ENCODE data around the gene EXTL1. TPM values are rescaled to one million over a fixed set of nuclear protein-coding genes. Genes with fewer than 3 reads are reported as not detected.
A peak's percentile ranks its signal among the peaks of the same experiment; 100 is the strongest.

Gene EXTL1
- total and polyA plus RNA-seq, 4 donors, result 0.08 to 0.63 (median 0.31) TPM

- 59 to 74% methylated on average over 2 of the region's 2 CpGs for WGBS, 2 donors
- no peak overlapping the region for H3K4me3 ChIP-seq
- H3K4me1 ChIP-seq (ENCODE audit: control insufficient read depth in 5 of 5, insufficient read depth in 5 of 5, low read length in 5 of 5), result peaks cover 0 to 8% (median 0%) of the 10 kb centered on the region in 5 donors
- H3K9ac ChIP-seq (ENCODE audit: insufficient read depth in 1 of 2, low read length in 2 of 2), result no peak overlapping the region
- H3K9me3 ChIP-seq (ENCODE audit: control insufficient read depth in 4 of 4, insufficient read depth in 3 of 4, low read length in 3 of 4), result peaks cover 0 to 2% (median 0%) of the 10 kb centered on the region in 4 donors
- ATAC-seq (ENCODE audit: insufficient read depth, low FRiP score) (no peak), DNase-seq (no peak)
- H3K27me3 ChIP-seq (ENCODE audit: control insufficient read depth in 3 of 3, insufficient read depth in 3 of 3, low read length in 2 of 3), result peaks cover 5 to 45% (median 41%) of the 10 kb centered on the region in 3 donors
- H3K27ac ChIP-seq (ENCODE audit: low read depth in 1 of 2, low read length in 1 of 2), result no peak overlapping the region
- H3K36me3 ChIP-seq (ENCODE audit: control insufficient read depth in 4 of 4, insufficient read depth in 4 of 4, low read length in 4 of 4), result no peaks in the 10 kb centered on the region
- TF ChIP-seq, protein P1, sequence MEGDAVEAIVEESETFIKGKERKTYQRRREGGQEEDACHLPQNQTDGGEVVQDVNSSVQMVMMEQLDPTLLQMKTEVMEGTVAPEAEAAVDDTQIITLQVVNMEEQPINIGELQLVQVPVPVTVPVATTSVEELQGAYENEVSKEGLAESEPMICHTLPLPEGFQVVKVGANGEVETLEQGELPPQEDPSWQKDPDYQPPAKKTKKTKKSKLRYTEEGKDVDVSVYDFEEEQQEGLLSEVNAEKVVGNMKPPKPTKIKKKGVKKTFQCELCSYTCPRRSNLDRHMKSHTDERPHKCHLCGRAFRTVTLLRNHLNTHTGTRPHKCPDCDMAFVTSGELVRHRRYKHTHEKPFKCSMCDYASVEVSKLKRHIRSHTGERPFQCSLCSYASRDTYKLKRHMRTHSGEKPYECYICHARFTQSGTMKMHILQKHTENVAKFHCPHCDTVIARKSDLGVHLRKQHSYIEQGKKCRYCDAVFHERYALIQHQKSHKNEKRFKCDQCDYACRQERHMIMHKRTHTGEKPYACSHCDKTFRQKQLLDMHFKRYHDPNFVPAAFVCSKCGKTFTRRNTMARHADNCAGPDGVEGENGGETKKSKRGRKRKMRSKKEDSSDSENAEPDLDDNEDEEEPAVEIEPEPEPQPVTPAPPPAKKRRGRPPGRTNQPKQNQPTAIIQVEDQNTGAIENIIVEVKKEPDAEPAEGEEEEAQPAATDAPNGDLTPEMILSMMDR (IDR thresholded peaks at IDR 0.05; ENCODE audit: control extremely low read depth, extremely low read depth), result no peak
Observed at GRCh38 chr1:26043765-26044164, 22.2 kb downstream of the EXTL1 start.

DNA sequence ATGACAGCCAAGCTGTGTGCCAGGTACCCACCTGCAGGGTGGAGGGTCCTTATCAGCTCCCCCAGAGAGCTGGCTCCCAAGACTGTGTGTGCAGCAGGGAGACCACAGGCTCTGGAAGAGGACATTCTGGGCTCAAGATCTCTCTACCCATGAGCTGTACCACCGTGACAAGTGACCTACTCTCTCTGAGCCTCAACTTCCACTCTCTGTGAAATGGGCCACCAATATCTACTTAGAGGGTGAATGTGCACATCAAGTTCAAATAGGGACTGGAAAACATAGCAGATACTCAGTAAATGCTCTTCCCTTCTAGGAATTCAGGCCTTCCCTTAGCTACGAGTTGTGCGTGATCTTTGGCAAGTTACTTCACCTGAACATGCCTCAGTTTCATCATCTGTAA, 22.8 kb downstream of the EXTL1 start:
- DNase-seq, result no peak
- Histone ChIP-seq H3K27ac (ENCODE audit: low read depth in 1 of 2, low read length in 1 of 2) (no peak overlapping the region), H3K4me1 (ENCODE audit: control insufficient read depth in 5 of 5, insufficient read depth in 5 of 5, low read length in 5 of 5) (peaks cover 0 to 8% (median 0%) of the 10 kb centered on the region in 5 donors), H3K27me3 (ENCODE audit: control insufficient read depth in 3 of 3, insufficient read depth in 3 of 3, low read length in 2 of 3) (peaks cover 5 to 45% (median 41%) of the 10 kb centered on the region in 3 donors), H3K36me3 (ENCODE audit: control insufficient read depth in 4 of 4, insufficient read depth in 4 of 4, low read length in 4 of 4) (no peaks in the 10 kb centered on the region), H3K9ac (ENCODE audit: insufficient read depth in 1 of 2, low read length in 2 of 2) (no peak overlapping the region), H3K9me3 (ENCODE audit: control insufficient read depth in 4 of 4, insufficient read depth in 3 of 4, low read length in 3 of 4) (peaks cover 0 to 2% (median 0%) of the 10 kb centered on the region in 4 donors), H3K4me3 (no peak overlapping the region)
- 87 to 96% methylated on average over 3 of the region's 3 CpGs for WGBS, 2 donors
- TF ChIP-seq, protein P1 (IDR thresholded peaks at IDR 0.05; ENCODE audit: control extremely low read depth, extremely low read depth), result no peak
- no peak for ATAC-seq (ENCODE audit: insufficient read depth, low FRiP score)

DNA sequence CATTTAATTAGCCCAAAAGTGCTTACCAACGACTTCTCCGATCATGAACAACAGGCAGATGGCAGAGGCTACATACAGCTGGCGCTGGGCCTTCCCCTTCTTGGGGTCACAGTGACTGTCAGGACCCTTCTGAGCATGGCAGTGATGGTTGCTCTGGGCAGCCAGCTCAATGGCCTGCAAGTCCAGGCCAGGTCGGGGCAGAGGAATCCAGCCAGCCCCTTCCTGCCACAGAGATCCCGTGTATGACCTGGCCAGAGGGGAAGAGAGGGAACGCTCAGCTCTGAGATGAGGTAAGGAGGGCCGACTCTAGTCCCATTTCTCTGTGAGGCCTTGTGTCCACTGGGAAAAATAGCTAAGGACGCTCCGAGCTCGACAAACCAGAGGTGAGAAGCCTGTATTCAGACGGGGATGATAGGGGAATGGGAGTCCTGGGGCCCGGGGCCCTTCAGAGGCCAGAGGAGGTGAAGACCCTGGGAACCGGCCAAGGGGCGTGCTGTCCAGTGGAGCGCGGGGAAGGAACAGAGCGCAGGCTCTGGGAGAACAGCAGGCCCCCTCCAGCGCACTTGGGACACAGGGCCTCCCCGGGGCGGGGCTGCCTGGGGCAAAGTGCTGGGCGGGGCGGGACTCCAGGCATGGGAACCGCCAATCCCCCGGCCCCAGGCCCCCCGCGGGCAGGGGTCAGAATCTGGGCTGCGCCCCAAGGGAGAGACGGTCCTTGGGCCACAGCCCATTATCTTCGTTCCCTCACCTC, 23.6 kb downstream of the EXTL1 start:
- TF ChIP-seq, protein P1 (IDR thresholded peaks at IDR 0.05; ENCODE audit: control extremely low read depth, extremely low read depth), result no peak
- ATAC-seq (ENCODE audit: insufficient read depth, low FRiP score), result no peak
- whole genome bisulfite sequencing, 2 donors, result 30 to 31% methylated on average over 27 to 29 of the region's 29 CpGs

More for the DNA sequence above, 23.6 kb downstream of the EXTL1 start:
- Histone ChIP-seq H3K36me3 (ENCODE audit: control insufficient read depth in 4 of 4, insufficient read depth in 4 of 4, low read length in 4 of 4) (no peaks in the 10 kb centered on the region), H3K27me3 (ENCODE audit: control insufficient read depth in 3 of 3, insufficient read depth in 3 of 3, low read length in 2 of 3) (peaks cover 5 to 45% (median 41%) of the 10 kb centered on the region in 3 donors), H3K4me1 (ENCODE audit: control insufficient read depth in 5 of 5, insufficient read depth in 5 of 5, low read length in 5 of 5) (peaks cover 0 to 8% (median 0%) of the 10 kb centered on the region in 5 donors), H3K9ac (ENCODE audit: insufficient read depth in 1 of 2, low read length in 2 of 2) (no peak overlapping the region), H3K27ac (ENCODE audit: low read depth in 1 of 2, low read length in 1 of 2) (peak overlapping the region in 1 of 2 donors; percentile 43), H3K4me3 (no peak overlapping the region), H3K9me3 (ENCODE audit: control insufficient read depth in 4 of 4, insufficient read depth in 3 of 4, low read length in 3 of 4) (peaks cover 0 to 2% (median 0%) of the 10 kb centered on the region in 4 donors)
- no peak for DNase-seq

Measured in lung (tissue), 12 donors.